HEK293 (cell line): Measurements from ENCODE around the gene NCAPG.

ENCODE experiments used
- CTCF ChIP-seq: fragments of 450-650 bp; formaldehyde crosslinking; IDR thresholded peaks from 2 replicates; pipeline ENCODE4 v1.5.1; 2016; ENCODE audit warnings: missing biosample characterization, missing genetic modification characterization
- GLIS1 ChIP-seq: fragments of 450-650 bp; formaldehyde crosslinking; IDR thresholded peaks from 2 replicates; pipeline ENCODE4 v1.5.1; 2016; ENCODE audit warnings: missing biosample characterization, missing genetic modification characterization
- HOXC10 ChIP-seq: sonication (generic); formaldehyde crosslinking; IDR thresholded peaks from 2 replicates; pipeline ENCODE4 v1.8.1; 2023; ENCODE audit warnings: mild to moderate bottlenecking, missing genetic modification reagents
- PATZ1 ChIP-seq: fragments of 450-650 bp; formaldehyde crosslinking; IDR thresholded peaks from 2 replicates; pipeline ENCODE4 v1.5.1; 2016; ENCODE audit warnings: missing biosample characterization, missing genetic modification characterization
- RBAK ChIP-seq: fragments of 450-650 bp; formaldehyde crosslinking; IDR thresholded peaks from 2 replicates; pipeline ENCODE4 v1.5.1; 2016; ENCODE audit warnings: missing biosample characterization, missing genetic modification characterization
- ZNF274 ChIP-seq, 2 experiments: fragments of 200-500 bp in 1 of 2; fragments of 450-650 bp in 1 of 2; sonication (Bioruptor generic) in 1 of 2; formaldehyde crosslinking in 1 of 2; IDR thresholded peaks; 2 replicates each; pipeline versions ENCODE4 v1.5.1 to v1.6.1; 2014 to 2016; ENCODE audit warnings: borderline replicate concordance in 1 of 2, inconsistent platforms in 1 of 2, low read length in 1 of 2, missing biosample characterization in 1 of 2, missing genetic modification characterization in 1 of 2
- ZNF280C ChIP-seq: fragments of 450-650 bp; formaldehyde crosslinking; IDR thresholded peaks from 2 replicates; pipeline ENCODE4 v1.5.1; 2016; ENCODE audit warnings: missing biosample characterization, missing genetic modification characterization
- ZNF558 ChIP-seq: fragments of 450-650 bp; formaldehyde crosslinking; IDR thresholded peaks from 2 replicates; pipeline ENCODE4 v1.5.1; 2016; ENCODE audit warnings: missing biosample characterization, missing genetic modification characterization
- ZNF580 ChIP-seq: fragments of 450-650 bp; formaldehyde crosslinking; IDR thresholded peaks from 2 replicates; pipeline ENCODE4 v1.5.1; 2016; ENCODE audit warnings: missing biosample characterization, missing genetic modification characterization
- ZNF747 ChIP-seq: fragments of 450-650 bp; formaldehyde crosslinking; IDR thresholded peaks from 2 replicates; pipeline ENCODE4 v1.5.1; 2016; ENCODE audit warnings: missing biosample characterization, missing genetic modification characterization

DNA sequence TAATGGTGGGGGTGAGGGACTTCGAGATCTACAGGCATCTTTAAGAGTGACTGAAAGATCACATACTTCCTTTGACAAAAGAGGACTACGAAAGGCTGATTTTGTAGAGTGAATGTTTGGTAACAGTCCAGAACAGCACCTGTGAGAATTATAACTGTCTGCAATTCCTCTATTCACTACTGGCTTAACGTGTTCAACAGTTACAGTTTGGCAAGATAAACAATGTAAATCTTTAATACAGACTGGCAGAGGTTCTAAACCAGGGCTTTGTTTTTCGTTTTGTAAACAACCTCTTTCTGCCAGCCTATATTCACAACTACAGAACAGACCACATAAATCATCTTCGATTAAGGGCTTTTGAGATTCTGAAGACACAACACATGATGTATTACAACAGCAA, 66.9 kb downstream of the NCAPG start:
- TF ChIP-seq ZNF747 (no peak), RBAK (no peak), ZNF274 (IDR thresholded peaks at IDR 0.05; ENCODE audit: low read length) (no peak), ZNF274 (tag by site-specific recombination; IDR thresholded peaks at IDR 0.05; ENCODE audit: borderline replicate concordance) (no peak), ZNF558 (tag by site-specific recombination) (no peak), ZNF280C (no peak), GLIS1 (tag by site-specific recombination) (no peak), HOXC10 (CRISPR knock-in tag) (no peak), PATZ1 (tag by site-specific recombination) (no peak), ZNF580 (tag by site-specific recombination) (no peak), CTCF (tag by site-specific recombination) (no peak)
